HG03196 (cell line): ENCODE measurements around the gene DPT.

Experiments used
- ATAC-seq: cut with Tn5 transposase; IDR thresholded peaks from one replicate; pipeline ENCODE4 v1.9.1; 2021; ENCODE audit not compliant: unreplicated experiment

DPT gene

DNA sequence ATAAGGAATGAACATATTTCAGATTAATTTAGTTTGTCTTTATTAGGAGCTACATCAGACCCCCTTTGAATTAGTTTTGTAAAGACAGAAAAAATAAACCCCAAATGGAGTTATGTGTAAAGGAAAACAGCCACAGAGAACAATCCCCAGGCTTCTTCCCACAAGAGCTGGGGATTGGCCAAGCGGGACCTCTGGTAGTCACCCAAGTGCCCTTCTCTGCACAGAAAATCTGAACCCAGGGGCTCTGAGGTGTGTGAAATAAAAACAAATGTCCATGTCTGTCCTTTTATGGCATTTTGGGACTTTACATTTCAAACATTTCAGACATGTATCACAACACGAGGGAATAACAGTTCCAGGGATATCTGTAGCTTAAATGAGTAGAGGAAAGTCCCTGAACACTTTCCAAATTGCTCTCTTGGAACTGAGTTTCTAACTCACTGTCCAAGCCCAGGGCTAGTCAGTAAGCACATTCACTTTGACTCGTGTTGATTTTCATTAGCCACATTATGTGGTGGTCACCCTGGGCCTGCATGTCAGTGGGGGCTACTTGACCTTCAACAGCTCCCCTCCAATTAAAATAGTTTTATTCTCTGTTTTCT lies 22.5 kb downstream of the DPT start:
- no peak for ATAC-seq

DNA sequence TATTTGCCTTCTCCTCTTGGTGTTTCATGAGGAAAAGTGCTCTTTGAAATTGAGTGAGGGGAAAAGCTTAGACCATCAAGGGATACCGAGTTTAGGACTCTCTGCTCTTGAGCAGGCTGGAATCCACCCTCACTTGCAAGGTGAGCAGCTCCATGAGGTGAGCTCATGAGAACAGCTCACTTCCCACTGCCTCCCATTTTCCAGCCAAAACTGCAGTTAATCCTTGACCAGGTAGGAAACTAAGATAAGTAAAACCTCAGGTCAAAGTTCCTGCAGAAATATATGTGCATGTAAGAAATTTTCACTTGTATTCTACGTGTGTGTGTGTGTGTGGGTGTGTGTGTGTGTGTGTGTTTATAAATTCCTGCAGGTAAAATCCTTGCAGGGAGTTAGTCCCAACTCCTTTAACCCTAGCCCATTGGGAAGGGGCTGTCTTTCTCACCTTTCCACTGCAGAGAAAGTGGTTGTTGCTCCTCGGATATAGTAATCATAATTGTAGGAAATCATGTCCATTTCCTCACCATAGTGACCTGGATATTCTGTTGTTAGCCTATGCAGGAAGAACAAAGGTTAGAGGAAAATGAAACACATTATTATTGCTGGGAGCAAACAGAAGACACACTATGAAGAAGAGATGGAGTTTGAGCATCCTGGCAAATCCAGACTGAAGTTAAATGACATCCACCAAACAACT lies 28.3 kb downstream of the DPT start:
- no peak for ATAC-seq

DNA sequence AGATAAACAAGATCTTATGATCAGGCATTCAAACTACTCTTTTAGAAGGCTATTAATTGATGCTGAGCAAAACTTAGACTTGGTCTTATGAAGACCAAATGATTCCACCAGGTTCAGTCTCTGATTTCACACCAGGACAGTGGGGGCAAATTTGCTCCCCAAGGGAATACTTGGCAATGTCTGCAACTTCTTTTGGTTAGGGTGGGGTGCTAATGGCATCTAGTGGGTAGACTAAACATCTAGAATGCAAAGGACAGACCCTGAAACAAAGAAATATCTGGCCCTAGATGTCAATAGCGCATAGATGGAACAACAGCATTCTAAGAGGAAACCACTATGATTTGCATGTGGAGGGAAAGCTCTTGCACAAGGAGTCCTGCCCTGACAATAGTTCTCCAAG lies 30.6 kb downstream of the DPT start:
- no peak for ATAC-seq

DNA sequence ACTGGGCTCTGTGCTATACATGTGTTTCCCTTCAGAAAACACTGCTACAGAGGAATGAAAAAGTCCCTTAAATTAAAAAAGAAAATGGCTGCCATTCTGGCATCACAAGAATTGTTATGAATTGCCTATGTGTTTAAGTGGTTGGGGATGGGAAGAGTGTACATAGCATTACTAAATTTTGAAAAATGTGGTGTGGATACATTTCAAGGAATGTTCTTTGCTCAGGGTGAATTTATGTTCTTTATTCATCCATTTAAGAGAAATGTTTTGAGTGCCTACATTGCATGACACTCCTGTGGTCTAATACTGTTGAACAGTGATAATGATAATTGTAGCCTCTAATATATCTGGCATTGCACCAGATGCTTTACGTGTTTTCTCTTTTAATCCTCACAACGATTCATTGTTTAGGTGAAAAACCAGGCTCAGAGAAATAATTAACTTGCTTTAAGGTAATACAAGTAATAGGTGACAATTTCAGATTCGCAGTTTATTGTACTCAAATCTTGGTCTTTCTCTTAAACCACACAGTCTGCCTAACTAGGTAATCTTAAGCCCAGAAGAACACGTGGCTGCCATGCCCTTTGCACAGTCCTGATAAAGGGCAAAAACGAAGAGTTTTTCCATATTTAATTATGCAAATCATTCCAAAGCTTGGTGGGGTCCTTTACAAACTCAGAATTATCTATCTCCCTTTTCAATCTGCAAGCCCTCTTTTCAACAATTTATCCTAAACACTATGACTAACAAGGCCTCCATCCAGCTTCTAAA lies 31.5 kb downstream of the DPT start:
- ATAC-seq = no peak

DNA sequence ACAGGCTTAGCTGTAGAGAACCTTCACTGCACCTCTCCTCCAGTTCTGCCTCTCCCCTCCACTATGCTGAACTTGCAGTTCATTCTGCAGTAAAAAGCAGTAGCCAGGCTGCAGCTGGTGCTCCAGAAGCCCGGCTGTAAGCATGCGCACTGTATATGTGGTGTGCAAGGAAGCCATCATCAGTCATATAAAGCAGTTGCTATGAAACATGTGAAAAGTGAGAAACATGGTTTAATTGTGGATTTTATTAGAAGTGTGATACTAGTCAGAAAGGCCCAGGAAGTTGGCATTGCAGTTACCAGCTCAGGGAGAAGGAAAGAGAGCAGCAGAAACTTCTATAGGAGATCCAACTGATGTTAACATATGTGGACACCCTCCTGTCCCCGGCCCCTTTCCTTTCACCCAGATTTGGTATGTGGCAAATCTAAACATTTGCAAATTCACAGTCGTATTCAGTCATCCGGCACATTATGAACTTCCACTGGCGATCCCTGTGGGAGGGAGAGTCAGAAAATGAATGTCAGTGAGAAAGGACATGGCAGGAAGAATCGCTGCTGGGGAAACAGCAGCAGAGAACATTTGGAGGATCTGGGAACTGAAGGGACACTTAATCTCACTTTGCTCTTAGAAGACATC lies 32.8 kb downstream of the DPT start:
- no peak for ATAC-seq

DNA sequence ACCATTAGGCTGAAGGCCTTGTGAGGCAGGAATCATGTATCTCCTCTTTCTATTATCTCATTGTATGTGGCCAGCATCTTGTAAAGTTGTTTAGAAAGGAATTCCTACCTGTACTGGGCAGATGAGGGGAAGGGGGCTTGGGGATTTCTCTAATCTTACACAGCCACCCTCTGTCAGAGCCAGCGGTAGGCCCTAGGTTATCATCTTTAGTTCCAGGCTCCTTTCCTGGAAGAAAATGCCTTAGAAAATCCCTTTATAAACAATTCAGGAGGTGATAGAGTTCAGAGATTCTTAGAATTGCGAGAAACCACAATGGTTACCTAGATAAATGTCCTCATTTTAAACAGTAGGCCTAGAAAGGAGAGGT lies 35.2 kb downstream of the DPT start:
- no peak for ATAC-seq

DNA sequence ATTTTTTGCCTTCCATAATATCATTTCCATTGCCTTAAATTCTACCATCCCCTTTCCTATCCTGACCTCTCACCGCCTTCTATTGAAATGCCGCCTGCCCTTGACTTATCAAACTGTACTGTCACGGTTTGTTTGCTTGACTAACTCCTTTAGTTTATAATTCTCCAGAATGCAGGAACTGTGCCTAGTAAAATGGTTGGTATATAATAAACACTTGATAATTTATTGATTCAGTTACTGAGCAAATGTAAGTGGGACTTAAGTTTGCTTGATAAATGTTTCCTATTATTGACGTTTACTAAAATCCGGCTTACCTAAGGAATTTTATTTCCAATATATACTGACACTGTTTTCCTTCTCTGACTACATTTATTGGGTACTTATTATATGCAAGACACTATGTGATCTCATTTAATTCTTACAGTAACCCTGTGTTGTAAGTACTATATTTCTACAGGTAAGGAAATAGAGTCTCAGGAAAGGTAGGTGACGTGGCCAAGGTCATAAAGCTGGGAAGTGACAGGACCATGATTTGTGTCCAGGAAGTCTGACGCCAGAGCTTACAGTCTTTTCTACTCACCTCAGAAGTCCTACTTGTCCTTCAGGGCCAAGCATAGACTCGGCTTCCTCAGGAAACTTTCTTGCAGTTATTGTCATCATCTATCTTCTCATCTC lies 35.7 kb downstream of the DPT start:
- no peak for ATAC-seq

DNA sequence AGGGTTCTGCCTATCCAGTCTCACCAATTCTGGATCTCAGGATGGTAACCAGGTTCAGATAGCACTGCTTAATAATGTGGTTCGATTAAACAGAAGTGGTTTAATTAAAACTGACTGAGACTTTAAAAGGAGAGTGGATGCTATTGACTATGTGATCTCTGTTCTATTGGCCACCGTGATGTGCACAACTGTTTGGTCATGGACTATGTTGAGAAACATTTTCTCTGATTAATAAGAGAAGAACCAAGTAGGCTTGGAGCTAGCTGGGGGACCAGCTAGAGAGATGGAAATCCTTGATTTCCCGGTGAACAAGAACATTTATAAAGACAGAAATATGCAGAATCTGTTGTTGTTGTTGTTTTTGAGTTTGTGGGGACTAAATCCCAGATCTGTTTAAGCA lies 36.5 kb downstream of the DPT start:
- ATAC-seq = no peak

DNA sequence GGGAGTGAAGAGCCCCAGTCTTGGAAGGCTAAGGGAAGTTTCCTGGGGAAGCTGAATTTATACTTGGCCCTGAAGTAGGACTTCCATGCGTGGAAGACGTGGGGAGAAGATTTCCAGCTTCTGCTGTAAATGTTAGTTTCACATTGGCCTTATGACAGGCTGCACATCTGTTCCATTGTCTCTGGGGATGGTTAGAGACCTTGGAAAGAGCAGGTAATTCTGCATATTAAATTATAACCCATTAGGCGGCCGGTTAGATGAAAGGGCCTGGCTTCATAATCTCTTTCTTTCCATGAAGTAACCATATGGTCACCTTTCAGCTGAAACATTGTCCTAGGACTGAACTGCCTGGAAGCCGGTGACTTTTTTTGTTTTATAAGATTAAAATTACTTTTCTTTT lies 37.5 kb downstream of the DPT start:
- ATAC-seq = no peak

DNA sequence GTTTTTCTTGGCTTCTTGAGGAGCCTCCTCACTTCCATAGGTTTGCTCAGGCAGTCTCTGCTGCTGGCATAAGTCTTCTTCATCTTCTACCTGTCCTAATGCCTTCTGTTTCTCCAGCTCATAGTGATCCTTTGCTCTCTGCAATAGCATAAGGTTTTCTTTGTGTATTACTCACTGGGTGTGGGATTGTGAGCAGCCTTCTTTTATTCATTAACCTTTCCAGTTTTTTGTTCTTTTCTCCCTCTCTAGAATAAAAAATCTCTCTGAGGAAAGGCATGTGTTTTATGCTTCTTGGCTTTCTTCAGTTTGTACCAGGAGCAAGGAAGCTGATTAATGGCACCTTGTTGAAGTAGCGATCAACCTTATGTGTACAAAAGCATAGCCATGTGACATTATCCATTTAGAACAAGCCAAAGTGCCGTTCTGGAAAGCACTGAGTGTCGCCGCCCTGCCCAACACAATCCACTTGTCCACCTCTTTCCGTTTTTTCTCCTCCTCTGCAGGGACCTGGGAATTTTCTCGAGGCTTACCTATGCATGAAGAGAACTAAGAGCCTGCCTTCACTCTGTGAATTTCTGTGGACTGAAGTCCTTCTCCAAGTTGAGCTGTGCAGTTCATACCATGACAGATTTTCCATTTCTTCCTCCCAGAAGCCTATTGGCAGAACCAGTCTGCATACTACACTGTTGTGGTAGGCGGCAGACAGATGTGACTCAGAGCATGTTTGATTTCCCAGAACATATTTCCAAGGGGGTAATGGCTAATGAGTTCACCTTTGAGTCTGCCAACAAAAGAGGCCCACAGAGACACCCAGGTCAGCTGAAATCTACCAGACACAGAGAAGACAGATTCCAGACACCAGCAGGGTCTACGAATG lies 39.0 kb downstream of the DPT start:
- no peak for ATAC-seq

DNA sequence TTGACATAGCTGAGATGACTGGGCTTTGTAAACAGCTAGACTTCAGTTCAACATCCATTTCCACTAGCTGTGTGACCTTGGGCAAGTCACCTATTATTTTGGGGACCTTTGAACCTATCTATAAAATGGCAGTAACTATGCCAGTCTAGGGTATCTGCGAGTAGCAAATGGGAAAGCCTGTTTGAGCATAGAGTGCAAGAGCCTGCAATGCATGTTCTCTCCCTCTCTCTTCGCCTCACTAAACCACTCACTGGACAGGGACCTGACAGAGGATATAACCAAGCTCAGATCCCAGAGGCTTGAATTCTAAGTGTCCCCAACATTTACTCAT lies 39.7 kb downstream of the DPT start:
- no peak for ATAC-seq

DNA sequence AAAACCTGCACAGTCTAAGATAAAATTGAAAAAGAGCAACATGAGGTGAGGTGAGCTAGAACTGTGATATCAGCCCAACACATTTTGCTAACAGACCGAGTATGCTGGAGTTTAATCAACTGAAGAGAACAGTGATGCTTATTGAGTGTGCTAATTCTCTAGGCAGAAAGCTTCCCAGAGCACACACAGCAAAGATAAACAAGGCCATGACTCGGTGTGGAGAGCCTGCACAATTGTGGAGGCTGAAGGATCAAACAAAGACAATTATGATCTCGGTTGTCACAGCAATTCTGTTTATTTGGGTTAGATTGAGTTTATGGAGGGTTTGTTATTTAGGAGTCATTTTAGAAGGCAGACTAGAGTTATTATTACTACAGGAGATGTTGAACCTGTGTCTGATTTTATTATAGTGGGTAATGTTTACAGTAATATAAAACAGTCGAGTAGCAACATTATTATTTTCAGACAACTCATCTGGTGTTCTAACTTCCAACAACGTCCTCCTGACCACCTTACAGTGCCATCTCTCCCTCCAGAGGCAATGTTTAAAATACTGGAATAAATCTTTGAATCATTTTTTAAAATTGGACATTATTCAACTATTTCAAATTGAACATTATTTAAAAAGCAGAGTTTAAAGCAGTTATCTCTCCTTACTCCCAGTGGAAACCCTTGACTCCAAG lies 40.2 kb downstream of the DPT start:
- ATAC-seq = no peak

DNA sequence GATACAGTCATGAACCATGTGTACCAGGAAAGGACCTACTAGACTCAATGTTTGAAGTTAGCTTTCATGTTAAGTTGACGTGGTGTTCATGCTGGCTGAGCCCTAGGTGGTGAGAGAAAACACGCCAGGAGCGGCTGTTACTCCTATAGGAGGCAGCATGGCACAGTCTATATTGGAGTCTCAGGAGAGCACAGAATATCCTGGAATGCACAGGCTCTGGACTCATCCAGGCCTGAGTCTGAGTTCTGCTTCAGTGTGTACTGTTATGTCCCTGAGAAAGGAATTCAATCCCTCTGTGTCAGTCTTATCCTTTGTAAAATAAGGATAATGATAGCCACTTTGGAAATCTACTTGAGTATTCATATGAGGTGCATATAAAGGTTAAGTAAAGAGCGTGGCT lies 41.2 kb downstream of the DPT start:
- no peak for ATAC-seq

DNA sequence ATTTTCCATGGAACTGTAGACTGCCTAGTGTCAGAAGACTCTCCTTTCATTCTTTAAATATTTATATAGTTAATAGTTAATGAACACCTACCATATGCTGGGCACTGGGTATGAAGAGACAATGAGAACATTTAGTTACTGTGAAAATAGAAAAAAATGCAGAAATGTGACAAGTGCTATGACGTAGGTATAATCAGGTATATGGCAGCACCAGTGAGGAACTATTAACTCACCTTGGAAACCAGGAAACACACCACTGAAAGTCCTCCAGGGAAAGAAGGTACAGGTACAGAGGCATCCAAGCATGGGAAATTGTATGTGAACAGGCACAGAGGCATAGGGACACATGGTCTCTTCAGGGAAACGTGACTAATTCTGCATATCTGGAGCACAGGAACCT lies 42.3 kb downstream of the DPT start:
- no peak for ATAC-seq

DNA sequence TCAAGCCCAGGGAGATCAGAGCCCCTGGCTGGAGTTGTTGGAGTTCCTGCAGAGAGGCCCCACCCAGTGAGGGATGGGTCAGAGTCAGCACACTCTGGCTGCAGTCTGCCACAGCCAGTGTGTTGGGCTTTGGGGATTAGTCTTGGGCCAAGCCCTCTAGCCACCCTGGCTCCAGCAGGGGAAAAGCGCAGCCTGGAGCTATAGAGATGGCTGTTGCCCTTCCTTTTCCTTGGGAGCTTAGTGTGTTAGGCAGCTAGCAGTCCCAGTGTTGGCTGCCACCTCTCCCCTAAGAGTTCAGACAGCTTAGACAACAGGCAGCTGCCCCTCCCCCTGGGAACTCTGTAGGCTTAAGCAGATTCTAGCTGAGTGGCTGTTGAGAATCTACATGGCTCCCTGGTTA lies 45.1 kb downstream of the DPT start:
- ATAC-seq = no peak

DNA sequence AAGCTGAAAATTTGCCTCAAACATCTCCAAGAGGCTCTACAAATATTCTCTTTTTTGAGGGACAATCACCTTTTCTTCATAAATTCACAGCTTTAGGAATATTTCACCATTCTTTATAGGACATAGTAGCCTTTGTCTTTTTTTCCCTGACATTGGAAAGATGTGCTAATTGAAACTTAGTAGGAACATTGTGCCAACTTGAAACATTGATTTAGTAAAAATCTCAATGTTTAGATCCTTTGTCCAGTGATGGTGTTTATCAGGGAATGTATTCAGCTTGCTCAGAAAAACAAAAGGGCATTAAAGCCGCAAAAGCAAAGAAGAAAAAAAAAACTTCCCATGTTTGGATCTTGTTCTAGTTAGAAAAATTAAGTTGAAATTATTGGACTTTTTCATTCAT lies 52.1 kb downstream of the DPT start:
- no peak for ATAC-seq

DNA sequence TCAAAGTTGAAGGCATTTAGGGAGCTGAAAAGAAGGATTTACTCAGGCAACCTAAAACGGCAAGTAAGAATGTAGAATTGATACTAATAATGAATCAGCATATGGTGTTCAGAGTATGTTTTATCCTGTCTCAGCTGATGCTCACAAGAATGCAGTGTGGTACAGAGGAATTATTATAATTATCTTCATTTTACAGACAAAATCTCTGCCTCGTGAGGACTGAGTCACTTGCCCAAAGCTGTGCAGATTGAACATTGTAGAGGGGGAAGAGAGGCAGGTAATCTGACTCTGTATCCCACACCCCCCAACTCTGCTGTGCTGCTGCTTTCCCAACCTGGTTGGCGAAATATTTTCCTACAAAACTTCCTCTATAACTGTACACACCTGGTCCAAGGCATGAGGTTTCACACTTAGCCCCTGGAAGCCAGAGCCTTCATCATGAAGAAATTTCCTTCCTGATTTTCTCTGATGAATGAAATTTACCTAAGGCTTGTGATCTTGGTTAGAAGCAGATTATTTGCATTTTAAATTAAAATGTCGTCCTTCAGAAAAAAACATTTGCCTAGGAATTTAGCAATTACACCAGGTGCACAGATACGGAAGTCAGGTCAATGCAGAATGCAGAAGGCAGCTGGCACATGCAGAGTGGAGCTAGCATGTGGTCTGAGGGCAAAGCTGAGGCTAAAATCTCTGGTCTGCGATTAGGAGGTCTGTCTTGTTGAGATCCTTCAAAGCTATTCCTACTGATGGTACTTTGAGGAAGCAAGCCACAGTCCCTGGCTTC lies 52.8 kb downstream of the DPT start:
- ATAC-seq = no peak

DNA sequence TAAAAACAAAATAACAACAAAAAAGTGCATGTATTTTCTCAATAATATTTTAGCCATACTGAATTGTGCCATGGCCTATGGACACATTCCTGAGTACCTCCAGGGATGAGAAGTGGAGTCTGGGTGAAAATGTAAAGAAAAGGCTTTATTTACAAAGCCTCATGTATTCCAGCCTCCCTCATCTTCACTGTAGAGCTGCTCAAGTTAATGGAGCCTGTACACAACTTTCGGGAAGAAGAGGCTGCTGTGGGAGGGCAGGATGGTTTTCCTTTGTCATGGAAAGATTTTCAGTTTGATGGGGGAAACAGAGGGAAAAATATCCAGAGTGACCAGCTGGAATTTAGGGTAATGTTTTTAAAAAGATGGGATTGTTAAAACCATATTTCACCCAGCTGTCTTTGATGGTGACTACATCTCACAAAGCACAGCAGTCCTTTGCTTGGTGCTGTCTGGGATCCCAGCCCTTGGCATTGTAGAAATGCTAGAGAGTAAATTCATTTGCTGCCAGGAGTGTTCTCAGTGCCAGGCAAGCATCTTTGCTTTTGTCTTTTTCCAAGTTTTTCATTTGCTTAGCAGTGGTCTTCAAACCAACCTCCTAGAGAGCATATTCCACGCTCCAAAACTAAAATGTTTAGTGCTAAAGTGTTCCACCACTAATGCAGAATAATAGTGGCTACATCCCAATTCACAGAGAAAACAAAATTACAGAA lies 54.9 kb downstream of the DPT start:
- no peak for ATAC-seq

DNA sequence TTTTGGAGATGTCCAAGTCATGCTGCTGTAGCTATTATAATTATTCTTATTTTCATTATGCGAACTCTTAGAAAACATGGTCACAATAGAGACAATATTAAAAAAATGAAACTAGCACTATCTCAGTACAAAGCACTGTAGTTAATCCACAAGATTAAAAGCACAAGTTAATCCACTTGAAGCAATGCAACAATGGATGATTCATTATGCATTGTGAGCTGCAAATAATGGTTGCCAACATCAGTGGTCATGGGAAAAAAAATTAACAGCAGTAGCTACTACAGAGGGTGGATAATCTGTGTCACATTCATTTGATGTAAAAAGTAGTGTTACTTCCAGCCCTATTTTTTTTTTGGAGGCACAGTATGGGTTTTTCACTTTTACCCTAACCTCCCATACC lies 56.7 kb downstream of the DPT start:
- no peak for ATAC-seq
